ENCODE measurements around the gene TCEANC. TPM values are rescaled to one million over a fixed set of nuclear protein-coding genes. Genes with fewer than 3 reads are reported as not detected.
"Not testable (repeated sequence)": the region's sequence is repeated elsewhere in the genome, so short reads cannot be mapped to it uniquely, and the experiment has no call there.

The TCEANC gene, protein sequence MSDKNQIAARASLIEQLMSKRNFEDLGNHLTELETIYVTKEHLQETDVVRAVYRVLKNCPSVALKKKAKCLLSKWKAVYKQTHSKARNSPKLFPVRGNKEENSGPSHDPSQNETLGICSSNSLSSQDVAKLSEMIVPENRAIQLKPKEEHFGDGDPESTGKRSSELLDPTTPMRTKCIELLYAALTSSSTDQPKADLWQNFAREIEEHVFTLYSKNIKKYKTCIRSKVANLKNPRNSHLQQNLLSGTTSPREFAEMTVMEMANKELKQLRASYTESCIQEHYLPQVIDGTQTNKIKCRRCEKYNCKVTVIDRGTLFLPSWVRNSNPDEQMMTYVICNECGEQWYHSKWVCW
- 1 to 10 TPM; 4.4 to 4.6 TPM for total RNA-seq

DNA sequence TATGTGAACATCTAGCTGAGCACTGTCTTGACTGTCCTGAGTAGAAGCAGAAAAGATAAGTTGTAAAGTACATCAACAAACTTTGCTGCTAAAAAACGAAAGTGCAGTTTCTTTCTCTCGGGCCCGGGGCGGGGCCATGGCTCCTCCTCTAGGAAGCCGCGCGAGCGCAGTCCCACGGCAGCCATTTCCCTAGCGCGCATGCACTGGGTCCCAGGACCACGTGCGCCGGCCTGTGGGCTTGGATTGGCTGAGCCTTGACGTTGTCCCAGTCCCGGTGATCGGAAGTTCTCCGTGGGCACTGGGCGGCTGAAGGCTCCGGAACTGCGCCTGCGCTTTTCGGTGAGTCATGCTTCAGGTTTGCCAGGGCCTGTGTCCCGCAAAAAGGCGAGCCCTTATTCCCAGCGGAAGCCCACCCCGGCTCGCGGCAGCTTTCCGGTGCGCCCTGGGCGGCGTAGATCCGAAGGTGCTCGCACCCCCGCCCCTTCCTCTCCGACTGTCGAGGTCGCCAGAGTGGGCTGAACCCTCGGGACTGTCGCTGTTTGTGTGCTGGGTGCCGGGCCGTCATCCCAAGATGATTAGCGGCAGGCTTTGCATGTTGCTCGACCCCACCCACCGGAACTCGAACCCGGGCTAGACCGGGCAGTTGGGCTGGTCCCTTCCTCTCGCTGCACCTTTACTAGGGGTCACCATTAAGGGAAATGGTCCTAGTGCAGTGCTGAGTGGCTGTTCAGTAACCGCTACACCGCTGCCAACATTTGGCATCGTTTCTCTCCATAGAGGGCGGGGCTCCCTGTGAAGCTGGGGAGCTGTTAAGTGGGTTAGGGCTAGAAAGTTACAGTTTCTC is at the start of gene TCEANC:
TCEANC (plus strand) TSS at position 292 of the 844 bp plus-strand sequence. CDS start 9,368 bp downstream, outside the sequence.
- Mint-ChIP-seq H3K36me3 (ENCODE audit: insufficient read depth in 2 of 2) (no peaks in the 10 kb centered on the region), H3K27ac (peak within 1 kb of the TSS; percentile 88), H3K4me3 (peak within 1 kb of the TSS; percentile 88 to 91), H3K4me1 (ENCODE audit: low read depth) (peaks cover 25% of the 10 kb centered on the region), H3K27me3 (ENCODE audit: low read depth) (peaks cover 29% of the 10 kb centered on the region), H3K9me3 (peaks cover 0 to 2% of the 10 kb centered on the region in 2 donors)
- ATAC-seq (replicated peaks in 1 of 2) (peak; percentile 97 to 98), DNase-seq (peak; percentile 91 to 97)

DNA sequence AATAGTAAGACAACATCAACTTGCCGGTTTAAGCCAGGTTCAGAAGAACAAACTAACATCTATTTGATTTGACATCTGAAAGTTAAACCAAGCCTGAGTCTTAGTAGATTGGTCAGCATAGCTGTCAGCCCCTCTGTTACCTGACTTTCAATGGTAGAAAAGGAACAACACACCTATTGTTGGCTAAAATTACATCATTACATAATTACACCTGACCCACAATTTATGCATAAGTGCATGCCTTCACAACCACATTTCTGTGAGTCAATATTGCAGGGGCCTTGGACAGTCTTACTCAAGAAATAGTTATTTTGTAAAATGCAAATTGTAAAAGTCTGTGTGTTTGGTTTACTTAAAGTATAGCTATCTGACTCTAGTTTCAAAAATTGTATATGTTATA is 47.3 kb upstream of the TCEANC start:
- Mint-ChIP-seq H3K27ac (no peak overlapping the region), H3K9me3 (peaks cover 0 to 2% of the 10 kb centered on the region in 2 donors), H3K27me3 (ENCODE audit: low read depth) (peaks cover 46% of the 10 kb centered on the region), H3K4me3 (no peak overlapping the region), H3K4me1 (ENCODE audit: low read depth) (no peaks in the 10 kb centered on the region), H3K36me3 (ENCODE audit: insufficient read depth in 2 of 2) (no peaks in the 10 kb centered on the region)
- DNase-seq, result no peak
- no peak for ATAC-seq (replicated peaks in 1 of 2)

DNA sequence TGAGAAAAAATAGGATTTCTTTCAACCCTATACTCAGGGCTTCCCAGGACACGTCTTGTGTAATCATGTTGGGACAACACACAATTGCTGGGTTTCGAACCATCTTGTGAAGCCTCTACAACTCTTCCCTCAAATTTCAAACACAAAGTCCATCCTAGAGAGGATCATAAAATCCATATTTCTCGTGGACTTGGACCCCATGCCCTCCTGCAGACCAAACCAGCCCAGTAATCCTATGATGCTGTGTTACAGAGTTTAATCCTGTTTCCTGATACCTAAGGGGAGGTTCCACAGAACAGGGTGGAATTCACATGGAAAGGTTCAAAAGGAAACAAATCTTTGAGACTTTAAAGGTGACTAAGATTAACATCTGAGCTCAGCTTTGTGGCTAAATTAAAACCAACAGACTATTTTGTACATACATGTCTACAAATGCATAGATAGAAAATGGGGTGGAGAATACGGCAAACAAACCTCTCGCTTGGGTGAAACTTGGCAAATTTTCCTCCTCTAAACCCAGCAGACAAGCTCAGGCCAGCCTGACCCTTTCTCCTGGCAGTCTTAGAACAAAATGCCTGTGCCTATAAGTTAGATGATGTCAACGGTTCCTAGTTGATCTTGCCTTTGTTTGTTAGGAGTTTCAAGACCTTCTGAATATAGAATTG is 45.5 kb upstream of the TCEANC start:
- no peak for ATAC-seq (replicated peaks in 1 of 2)
- no peaks in the 10 kb centered on the region for H3K36me3 Mint-ChIP-seq (ENCODE audit: insufficient read depth in 2 of 2)
- H3K4me1 Mint-ChIP-seq (ENCODE audit: low read depth), result no peaks in the 10 kb centered on the region
- peaks cover 40% of the 10 kb centered on the region for H3K27me3 Mint-ChIP-seq (ENCODE audit: low read depth)
- H3K4me3 Mint-ChIP-seq, result no peak overlapping the region
- DNase-seq, result no peak
- no peak overlapping the region for H3K27ac Mint-ChIP-seq
- peaks cover 0 to 2% of the 10 kb centered on the region in 2 donors for H3K9me3 Mint-ChIP-seq

DNA sequence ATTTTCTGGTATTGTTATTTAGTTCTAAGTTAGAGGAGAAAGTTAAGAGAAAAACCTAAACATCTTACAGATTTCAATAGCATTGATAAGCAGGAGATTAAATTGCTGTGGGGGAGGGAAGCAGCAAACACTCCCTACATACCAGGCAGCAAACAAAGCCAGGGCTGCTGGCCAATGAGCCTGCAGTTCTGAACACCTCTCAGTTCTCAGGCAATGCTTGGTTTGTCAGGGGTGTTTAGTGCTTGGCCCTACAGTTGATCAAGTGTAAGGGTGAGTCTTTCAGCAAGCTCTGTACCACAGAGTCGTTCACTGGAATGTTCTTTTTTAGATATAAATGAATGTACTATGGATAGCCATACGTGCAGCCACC is 45.0 kb upstream of the TCEANC start:
- no peak overlapping the region for H3K27ac Mint-ChIP-seq
- no peak for DNase-seq
- peaks cover 35% of the 10 kb centered on the region for H3K27me3 Mint-ChIP-seq (ENCODE audit: low read depth)
- H3K36me3 Mint-ChIP-seq (ENCODE audit: insufficient read depth in 2 of 2), result no peaks in the 10 kb centered on the region
- ATAC-seq (replicated peaks in 1 of 2), result no peak
- H3K4me3 Mint-ChIP-seq, result no peak overlapping the region
- peaks cover 0 to 2% of the 10 kb centered on the region in 2 donors for H3K9me3 Mint-ChIP-seq
- H3K4me1 Mint-ChIP-seq (ENCODE audit: low read depth), result no peaks in the 10 kb centered on the region

DNA sequence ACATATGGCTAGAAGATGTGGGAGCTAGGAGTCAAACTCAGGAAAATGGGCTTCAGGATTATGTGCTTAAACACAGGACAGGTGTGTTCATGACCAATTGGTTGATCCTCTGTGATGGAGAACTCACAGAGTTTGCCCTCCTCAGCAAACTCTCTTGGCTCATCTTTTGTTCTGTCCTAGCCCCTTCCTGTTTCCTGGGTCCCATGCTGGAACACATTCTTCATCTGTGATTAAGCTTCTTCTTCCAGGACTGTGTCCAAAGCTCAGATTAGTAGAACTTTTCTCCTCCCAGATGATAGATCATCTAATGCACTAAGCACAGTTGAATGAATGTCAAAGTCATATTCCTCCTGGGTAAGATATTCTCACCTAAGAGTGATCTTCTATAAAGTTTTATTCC is 38.8 kb upstream of the TCEANC start:
- ATAC-seq (replicated peaks in 1 of 2) (no peak), DNase-seq (no peak)
- no peaks in the 10 kb centered on the region for H3K36me3 Mint-ChIP-seq (ENCODE audit: insufficient read depth in 2 of 2)
- H3K4me3 Mint-ChIP-seq, result no peak overlapping the region
- H3K27ac Mint-ChIP-seq, result no peak overlapping the region
- peaks cover 9% of the 10 kb centered on the region for H3K27me3 Mint-ChIP-seq (ENCODE audit: low read depth)
- no peaks in the 10 kb centered on the region for H3K4me1 Mint-ChIP-seq (ENCODE audit: low read depth)
- peaks cover 0 to 2% of the 10 kb centered on the region in 2 donors for H3K9me3 Mint-ChIP-seq

DNA sequence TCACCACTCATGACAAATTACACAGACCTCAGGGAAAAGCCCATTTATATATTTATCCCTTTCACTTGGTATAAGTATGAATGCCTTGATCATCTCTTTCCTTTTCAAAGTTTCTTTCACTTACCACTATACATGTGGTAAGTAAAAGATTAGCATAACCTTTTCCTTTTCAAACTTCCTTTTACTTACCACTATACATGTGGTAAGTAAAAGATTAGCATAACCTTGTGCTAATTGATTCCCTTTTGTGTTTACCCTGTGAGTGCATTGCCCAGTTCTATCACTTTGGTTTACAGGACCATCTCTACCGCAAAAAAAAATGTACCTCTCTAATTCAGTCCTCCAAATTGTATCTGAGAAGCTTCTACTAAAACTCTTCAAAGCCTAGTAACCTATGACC is 32.7 kb upstream of the TCEANC start:
- Mint-ChIP-seq H3K4me3 (no peak overlapping the region), H3K9me3 (peaks cover 0 to 1% of the 10 kb centered on the region in 2 donors), H3K27me3 (ENCODE audit: low read depth) (peaks cover 44% of the 10 kb centered on the region), H3K4me1 (ENCODE audit: low read depth) (no peaks in the 10 kb centered on the region), H3K27ac (no peak overlapping the region), H3K36me3 (ENCODE audit: insufficient read depth in 2 of 2) (no peaks in the 10 kb centered on the region)
- DNase-seq, result no peak
- ATAC-seq (replicated peaks in 1 of 2), result no peak

DNA sequence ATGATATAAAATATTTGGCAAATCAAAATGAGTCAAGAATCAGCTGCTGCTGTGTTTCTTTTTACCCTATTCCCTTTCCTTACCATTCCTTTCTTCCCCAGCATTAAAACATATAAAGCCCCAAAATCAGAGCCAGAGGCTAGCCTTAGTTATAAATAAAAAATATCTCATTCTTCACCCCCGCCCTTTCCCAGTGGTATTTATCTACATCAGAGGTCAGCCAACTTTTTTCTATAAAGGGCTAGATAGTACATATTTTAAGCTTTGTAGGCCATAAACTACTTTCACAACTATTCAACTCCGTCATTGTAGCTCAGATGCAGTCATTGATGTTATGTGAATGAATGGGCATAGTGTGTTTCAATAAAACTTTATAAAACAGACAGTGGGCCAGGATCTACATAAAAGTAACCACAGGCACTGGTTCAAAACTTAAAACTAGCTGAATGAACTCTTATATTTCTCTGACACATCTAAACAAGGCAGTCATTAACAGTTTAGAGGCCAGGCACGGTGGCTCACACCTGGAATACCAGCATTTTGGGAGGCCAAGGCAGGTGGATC is 30.5 kb upstream of the TCEANC start:
- peaks cover 0 to 1% of the 10 kb centered on the region in 2 donors for H3K9me3 Mint-ChIP-seq
- H3K4me1 Mint-ChIP-seq (ENCODE audit: low read depth), result no peaks in the 10 kb centered on the region
- no peak for ATAC-seq (replicated peaks in 1 of 2)
- H3K36me3 Mint-ChIP-seq (ENCODE audit: insufficient read depth in 2 of 2), result no peaks in the 10 kb centered on the region
- H3K27me3 Mint-ChIP-seq (ENCODE audit: low read depth), result peaks cover 57% of the 10 kb centered on the region
- H3K27ac Mint-ChIP-seq, result no peak overlapping the region
- DNase-seq, result no peak
- no peak overlapping the region for H3K4me3 Mint-ChIP-seq

DNA sequence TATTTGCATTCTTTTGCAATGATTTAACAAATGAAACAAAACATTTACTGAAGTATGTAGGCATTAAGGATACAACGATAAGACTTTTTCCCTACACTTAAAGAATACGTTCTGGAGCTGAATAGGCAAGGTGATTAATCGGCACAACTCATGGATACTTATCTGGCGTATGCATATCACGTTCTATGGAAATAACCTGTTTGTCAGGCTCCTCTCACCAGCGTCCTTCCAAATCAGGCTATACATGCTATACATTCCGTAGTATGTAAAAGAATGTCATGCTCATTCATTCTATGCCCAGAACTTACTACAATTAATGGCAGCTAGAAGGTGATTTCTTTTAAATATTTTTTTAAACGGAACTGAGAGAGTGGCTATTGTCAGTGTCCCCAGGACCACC is 25.6 kb upstream of the TCEANC start:
- Mint-ChIP-seq H3K36me3 (ENCODE audit: insufficient read depth in 2 of 2) (no peaks in the 10 kb centered on the region), H3K27me3 (ENCODE audit: low read depth) (peaks cover 36% of the 10 kb centered on the region), H3K4me3 (no peak overlapping the region), H3K27ac (no peak overlapping the region), H3K4me1 (ENCODE audit: low read depth) (no peaks in the 10 kb centered on the region), H3K9me3 (peaks cover 0 to 1% of the 10 kb centered on the region in 2 donors)
- ATAC-seq (replicated peaks in 1 of 2), result no peak
- DNase-seq, result no peak

DNA sequence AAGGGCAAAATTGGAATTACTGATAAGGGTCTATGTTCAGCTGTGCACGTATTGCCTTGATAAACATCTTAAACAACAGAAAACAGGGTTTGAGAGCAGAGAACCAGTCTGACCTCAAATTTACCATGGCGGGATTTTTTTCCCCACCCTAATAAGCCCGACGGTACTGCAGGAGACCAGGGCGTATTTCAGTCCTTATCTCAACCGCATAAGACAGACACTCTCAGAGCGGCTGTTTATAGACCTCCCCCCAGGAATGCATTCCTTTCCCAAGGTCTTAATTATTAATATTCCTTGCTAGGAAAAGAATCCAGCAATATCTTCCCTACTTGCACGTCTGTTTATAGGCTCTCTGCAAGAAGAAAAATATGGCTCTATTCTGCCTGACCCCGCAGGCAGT is 15.7 kb upstream of the TCEANC start:
- ATAC-seq (replicated peaks in 1 of 2), result not testable (repeated sequence)

DNA sequence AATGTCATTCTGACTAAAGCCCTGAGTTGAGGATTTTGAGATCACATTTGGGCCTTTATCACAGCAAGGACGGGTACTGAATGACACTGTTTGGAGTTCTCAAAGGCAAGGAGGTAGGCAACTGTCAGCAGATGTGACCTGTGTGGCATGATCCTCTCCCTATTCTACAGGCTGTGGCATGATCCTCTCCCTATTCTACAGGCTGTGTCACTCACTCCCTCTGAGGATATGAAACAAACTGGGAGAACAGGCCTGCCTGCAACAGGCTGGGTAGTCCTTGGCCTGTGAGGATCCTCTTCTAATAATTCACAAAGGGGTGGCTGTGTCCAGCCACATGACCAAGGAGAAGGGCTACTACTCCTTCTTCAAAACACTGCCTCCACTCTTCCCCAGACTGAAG is 14.9 kb upstream of the TCEANC start:
- Mint-ChIP-seq H3K4me1 (ENCODE audit: low read depth) (no peaks in the 10 kb centered on the region), H3K27ac (no peak overlapping the region), H3K4me3 (no peak overlapping the region), H3K27me3 (ENCODE audit: low read depth) (peaks cover 33% of the 10 kb centered on the region), H3K36me3 (ENCODE audit: insufficient read depth in 2 of 2) (peaks cover 8 to 10% of the 10 kb centered on the region in 2 donors), H3K9me3 (peaks cover 10 to 12% of the 10 kb centered on the region in 2 donors)
- DNase-seq (no peak), ATAC-seq (replicated peaks in 1 of 2) (no peak)

More for the DNA sequence above, 15.7 kb upstream of the TCEANC start:
- not testable (repeated sequence) for H3K27ac Mint-ChIP-seq; H3K4me3 Mint-ChIP-seq; DNase-seq; H3K4me1 Mint-ChIP-seq (ENCODE audit: low read depth)
- peaks cover 33% of the 10 kb centered on the region for H3K27me3 Mint-ChIP-seq (ENCODE audit: low read depth)
- H3K36me3 Mint-ChIP-seq (ENCODE audit: insufficient read depth in 2 of 2), result peaks cover 8 to 13% of the 10 kb centered on the region in 2 donors
- H3K9me3 Mint-ChIP-seq, result peaks cover 10 to 12% of the 10 kb centered on the region in 2 donors

DNA sequence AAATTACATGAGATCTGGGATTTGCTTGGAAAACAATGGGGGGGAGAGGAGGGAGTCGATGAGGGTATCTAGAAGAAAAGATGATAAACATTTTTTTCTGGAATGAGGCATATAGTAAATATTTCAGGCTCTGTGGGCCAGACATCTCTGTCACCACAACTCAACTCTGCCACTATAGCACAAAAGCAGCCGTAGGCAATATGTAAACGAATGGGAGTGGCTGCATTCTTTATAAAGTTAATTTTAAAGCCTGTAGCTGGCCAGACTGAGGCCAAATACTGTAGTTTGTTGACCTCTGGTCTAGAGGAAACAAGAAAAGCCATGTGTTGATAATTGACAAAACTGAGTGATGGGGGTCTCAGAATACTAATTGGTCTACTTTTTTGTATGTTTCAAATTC is 14.1 kb upstream of the TCEANC start:
- no peak for DNase-seq
- H3K27me3 Mint-ChIP-seq (ENCODE audit: low read depth), result peaks cover 36% of the 10 kb centered on the region
- no peak overlapping the region for H3K27ac Mint-ChIP-seq
- no peak for ATAC-seq (replicated peaks in 1 of 2)
- no peak overlapping the region for H3K4me3 Mint-ChIP-seq
- peaks cover 8 to 10% of the 10 kb centered on the region in 2 donors for H3K36me3 Mint-ChIP-seq (ENCODE audit: insufficient read depth in 2 of 2)
- no peaks in the 10 kb centered on the region for H3K4me1 Mint-ChIP-seq (ENCODE audit: low read depth)
- peaks cover 10 to 12% of the 10 kb centered on the region in 2 donors for H3K9me3 Mint-ChIP-seq

DNA sequence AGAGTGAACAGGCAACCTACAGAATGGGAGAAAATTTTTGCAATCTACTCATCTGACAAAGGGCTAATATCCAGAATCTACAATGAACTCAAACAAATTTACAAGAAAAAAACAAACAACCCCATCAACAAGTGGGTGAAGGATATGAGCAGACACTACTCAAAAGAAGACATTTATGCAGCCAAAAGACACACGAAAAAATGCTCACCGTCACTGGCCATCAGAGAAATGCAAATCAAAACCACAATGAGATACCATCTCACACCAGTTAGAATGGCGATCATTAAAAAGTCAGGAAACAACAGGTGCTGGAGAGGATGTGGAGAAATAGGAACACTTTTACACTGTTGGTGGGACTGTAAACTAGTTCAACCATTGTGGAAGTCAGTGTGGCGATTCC is 11.3 kb upstream of the TCEANC start:
- H3K4me1 Mint-ChIP-seq (ENCODE audit: low read depth); H3K27ac Mint-ChIP-seq; H3K9me3 Mint-ChIP-seq; H3K4me3 Mint-ChIP-seq; ATAC-seq (replicated peaks in 1 of 2); H3K36me3 Mint-ChIP-seq (ENCODE audit: insufficient read depth in 2 of 2); DNase-seq: not testable (repeated sequence)
- H3K27me3 Mint-ChIP-seq (ENCODE audit: low read depth), result peaks cover 41% of the 10 kb centered on the region

Measured in activated T-cell treated with anti-CD3 and anti-CD28 coated beads, Interleukin-2, amount 50 U/mL, for 72 hours (primary cell).